ENCODE data around the gene SEC14L3.

SEC14L3 gene

GRCh38 chr22:30481711-30482110 lies 9.9 kb upstream of the SEC14L3 start:
- ATAC-seq = no peak
- TF ChIP-seq ZC3H10 (CRISPR knock-in tag; IDR thresholded peaks at IDR 0.05) (no peak), CSDC2 (CRISPR knock-in tag; IDR thresholded peaks at IDR 0.05) (no peak), ZFP3 (CRISPR knock-in tag; IDR thresholded peaks at IDR 0.05) (no peak), BACH2 (CRISPR knock-in tag; IDR thresholded peaks at IDR 0.05; ENCODE audit: borderline replicate concordance) (no peak), POU6F1 (CRISPR knock-in tag; IDR thresholded peaks at IDR 0.05; ENCODE audit: borderline replicate concordance, low read depth) (no peak), ARNTL (CRISPR knock-in tag; IDR thresholded peaks at IDR 0.05; ENCODE audit: borderline replicate concordance, low read depth) (no peak), OSR1 (CRISPR knock-in tag; IDR thresholded peaks at IDR 0.05) (no peak)

GRCh38 chr22:30479981-30480380 lies 8.2 kb upstream of the SEC14L3 start:
- TF ChIP-seq TSHZ2 (CRISPR knock-in tag; IDR thresholded peaks at IDR 0.05) = no peak
- no peak for ATAC-seq

GRCh38 chr22:30474683-30475424 lies 3.0 kb upstream of the SEC14L3 start:
- ATAC-seq = no peak
- TF ChIP-seq SNAI2 (CRISPR knock-in tag; IDR thresholded peaks at IDR 0.05) = no peak
- TF ChIP-seq PPARA (CRISPR knock-in tag; IDR thresholded peaks at IDR 0.05; ENCODE audit: borderline replicate concordance) = no peak
- no peak for TF ChIP-seq ZC3H10 (CRISPR knock-in tag; IDR thresholded peaks at IDR 0.05)
- no peak for TF ChIP-seq TCF4 (CRISPR knock-in tag; IDR thresholded peaks at IDR 0.05; ENCODE audit: borderline replicate concordance)
- no peak for TF ChIP-seq CREB5 (CRISPR knock-in tag; IDR thresholded peaks at IDR 0.05; ENCODE audit: low read depth)
- no peak for TF ChIP-seq ZNF8 (CRISPR knock-in tag; IDR thresholded peaks at IDR 0.05)
- TF ChIP-seq TOX (CRISPR knock-in tag; IDR thresholded peaks at IDR 0.05; ENCODE audit: borderline replicate concordance) = no peak
- no peak for TF ChIP-seq ARNTL (CRISPR knock-in tag; IDR thresholded peaks at IDR 0.05; ENCODE audit: borderline replicate concordance, low read depth)
- TF ChIP-seq ZFP3 (CRISPR knock-in tag; IDR thresholded peaks at IDR 0.05) = no peak

- TF ChIP-seq OSR1 (CRISPR knock-in tag; IDR thresholded peaks at IDR 0.05) = no peak
- no peak for TF ChIP-seq PPARA (CRISPR knock-in tag; IDR thresholded peaks at IDR 0.05; ENCODE audit: borderline replicate concordance)
- no peak for TF ChIP-seq CSRNP3 (CRISPR knock-in tag; IDR thresholded peaks at IDR 0.05)
- no peak for TF ChIP-seq TCF4 (CRISPR knock-in tag; IDR thresholded peaks at IDR 0.05; ENCODE audit: borderline replicate concordance)
- no peak for TF ChIP-seq TSHZ2 (CRISPR knock-in tag; IDR thresholded peaks at IDR 0.05)
- ATAC-seq = no peak
These were observed 2.3 kb upstream of the SEC14L3 start for GRCh38 chr22:30474121-30474520.

All from SK-N-SH treated with all-trans-retinoic acid at 6 μM for 48 hours (cell line).